GM19240 (cell line): Measurements from ENCODE around the gene MIA3.
"Not testable (repeated sequence)": the region's sequence is repeated elsewhere in the genome, so short reads cannot be mapped to it uniquely, and the experiment has no call there.

ENCODE experiments used
- DNase-seq: peaks from one replicate; pipeline ENCODE4 v3.0.0; 2011; ENCODE audit warnings: low spot score; ENCODE audit not compliant: insufficient read length

The MIA3 gene, protein sequence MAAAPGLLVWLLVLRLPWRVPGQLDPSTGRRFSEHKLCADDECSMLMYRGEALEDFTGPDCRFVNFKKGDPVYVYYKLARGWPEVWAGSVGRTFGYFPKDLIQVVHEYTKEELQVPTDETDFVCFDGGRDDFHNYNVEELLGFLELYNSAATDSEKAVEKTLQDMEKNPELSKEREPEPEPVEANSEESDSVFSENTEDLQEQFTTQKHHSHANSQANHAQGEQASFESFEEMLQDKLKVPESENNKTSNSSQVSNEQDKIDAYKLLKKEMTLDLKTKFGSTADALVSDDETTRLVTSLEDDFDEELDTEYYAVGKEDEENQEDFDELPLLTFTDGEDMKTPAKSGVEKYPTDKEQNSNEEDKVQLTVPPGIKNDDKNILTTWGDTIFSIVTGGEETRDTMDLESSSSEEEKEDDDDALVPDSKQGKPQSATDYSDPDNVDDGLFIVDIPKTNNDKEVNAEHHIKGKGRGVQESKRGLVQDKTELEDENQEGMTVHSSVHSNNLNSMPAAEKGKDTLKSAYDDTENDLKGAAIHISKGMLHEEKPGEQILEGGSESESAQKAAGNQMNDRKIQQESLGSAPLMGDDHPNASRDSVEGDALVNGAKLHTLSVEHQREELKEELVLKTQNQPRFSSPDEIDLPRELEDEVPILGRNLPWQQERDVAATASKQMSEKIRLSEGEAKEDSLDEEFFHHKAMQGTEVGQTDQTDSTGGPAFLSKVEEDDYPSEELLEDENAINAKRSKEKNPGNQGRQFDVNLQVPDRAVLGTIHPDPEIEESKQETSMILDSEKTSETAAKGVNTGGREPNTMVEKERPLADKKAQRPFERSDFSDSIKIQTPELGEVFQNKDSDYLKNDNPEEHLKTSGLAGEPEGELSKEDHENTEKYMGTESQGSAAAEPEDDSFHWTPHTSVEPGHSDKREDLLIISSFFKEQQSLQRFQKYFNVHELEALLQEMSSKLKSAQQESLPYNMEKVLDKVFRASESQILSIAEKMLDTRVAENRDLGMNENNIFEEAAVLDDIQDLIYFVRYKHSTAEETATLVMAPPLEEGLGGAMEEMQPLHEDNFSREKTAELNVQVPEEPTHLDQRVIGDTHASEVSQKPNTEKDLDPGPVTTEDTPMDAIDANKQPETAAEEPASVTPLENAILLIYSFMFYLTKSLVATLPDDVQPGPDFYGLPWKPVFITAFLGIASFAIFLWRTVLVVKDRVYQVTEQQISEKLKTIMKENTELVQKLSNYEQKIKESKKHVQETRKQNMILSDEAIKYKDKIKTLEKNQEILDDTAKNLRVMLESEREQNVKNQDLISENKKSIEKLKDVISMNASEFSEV (N-terminal part only)

DNA sequence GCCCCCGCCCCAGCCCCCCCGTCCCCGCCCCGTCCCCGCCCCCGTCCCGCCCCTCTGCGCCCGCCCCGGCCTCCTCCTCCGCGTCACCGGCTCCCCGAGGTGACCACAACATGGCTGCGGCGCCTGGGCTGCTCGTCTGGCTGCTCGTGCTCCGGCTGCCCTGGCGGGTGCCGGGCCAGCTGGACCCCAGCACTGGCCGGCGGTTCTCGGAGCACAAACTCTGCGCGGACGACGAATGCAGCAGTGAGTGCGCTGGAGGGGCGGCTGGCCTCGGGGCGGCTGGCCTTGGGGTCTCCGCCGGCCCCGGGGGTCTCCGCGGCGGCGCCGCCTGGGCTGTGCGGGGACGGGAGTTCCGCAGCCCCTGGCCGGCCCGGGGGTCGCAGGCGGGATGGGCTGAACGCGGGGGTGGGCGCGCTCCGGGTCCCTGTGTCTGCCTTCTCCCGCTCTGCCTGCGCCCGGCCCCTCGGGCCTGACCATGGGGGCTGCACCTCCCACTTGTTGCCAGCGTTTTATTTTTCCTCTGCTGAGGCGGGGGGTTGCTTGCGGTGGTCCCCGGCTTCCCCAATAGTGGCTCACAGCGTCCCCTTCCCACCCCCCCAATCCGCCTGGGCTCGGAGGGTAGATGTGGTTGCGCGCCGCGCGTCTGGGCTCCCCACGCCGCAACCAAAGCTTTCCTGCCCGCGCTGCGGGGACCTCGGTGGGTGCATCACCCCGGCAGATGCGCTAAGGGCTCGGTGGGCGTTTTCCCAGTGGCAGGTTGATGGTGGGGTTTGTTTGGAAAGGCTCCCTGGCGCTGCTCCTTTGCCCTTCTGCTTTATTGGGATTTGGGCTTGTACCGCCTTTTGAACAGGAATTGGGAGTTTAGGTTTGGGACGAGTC is at the start of gene MIA3:
Gene MIA3, plus strand, starts transcription at position 97 of the 879 bp plus-strand sequence. Its CDS starts 14 bp downstream, at position 111.
- DNase-seq = peak; percentile 67

DNA sequence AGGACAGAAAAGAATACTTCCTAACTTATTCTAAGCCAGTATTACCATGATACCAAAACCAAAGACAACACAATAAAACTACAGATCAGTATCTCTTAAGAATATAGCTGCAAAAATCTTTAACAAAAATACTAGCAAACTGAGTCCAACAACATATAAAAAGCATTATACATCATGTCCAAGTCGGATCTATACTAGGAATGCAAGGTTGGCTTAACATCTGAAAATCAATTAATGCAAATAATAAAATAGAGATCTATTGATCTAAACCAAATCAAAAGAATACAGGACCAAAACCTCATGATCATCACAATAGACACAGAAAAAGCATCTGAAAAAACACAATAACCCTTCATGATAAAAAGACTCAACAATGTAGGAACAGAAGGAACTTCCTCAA is 47.1 kb upstream of the MIA3 start:
- no peak for DNase-seq

DNA sequence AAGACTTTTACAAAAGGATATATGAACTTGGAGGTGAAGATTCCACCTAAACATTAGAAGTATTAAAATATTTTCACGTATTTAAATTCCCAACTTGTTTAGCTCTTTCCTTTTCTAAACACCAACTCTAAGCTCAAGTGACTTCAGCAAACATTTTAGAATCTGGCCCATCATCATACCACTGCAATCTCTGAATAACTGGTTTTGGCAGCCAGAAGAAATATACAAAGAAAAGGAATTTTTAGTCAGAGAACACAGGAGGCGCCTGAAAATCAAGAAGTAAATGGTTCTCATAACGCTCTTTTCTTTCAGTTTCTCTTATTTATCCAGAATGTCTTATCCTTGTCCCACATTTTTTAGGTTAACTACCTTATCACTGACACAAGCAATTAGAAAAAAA is 38.6 kb upstream of the MIA3 start:
- DNase-seq = no peak

DNA sequence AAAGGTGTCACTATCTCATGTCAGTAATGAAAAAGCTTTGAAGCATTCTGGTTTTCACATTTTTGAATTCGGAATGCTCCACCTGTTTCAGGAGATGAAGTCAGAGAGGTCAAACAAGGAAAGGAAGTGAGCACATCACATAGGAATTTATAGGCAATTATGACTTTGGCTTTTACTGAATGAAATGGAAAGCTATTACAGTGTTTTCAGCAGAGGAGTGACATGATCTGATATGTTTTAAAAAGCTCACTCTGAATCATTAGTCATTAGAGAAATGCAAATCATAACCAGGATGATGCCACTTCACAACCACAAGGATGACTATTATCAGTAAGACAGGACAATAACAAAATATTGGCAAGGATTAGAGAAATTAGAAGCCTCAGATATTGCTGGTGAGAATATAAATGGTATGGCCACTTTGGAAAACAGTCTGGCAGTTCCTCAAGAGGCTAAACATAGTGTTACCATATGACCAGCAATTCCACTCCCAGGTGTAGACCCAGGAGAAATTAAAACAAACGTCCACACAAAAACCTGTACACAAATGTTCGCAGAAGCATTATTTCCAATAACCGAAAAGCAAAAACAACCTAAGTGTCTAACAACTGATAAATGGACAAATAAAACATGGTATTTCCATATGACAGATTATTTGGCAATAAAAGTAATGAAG is 35.7 kb upstream of the MIA3 start:
- DNase-seq = no peak

DNA sequence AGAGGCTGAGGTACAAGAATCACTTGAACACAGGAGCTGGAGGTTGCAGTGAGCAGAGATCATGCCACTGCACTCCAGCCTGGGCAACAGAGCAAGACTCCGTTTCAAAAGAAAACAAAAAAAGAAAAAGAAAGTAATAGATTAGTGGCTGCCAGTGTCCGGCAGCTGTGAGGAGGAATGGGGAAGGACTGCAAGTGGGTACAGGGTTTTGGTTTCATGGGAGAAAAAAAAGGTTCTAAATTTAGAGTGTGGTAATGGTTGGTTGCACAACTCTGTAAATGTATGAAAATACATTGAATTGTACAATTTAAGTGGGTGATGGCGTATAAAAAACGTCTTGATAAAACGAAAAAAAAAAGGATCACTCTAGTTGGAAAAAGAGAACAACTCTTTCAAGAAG is 34.8 kb upstream of the MIA3 start:
- no peak for DNase-seq

DNA sequence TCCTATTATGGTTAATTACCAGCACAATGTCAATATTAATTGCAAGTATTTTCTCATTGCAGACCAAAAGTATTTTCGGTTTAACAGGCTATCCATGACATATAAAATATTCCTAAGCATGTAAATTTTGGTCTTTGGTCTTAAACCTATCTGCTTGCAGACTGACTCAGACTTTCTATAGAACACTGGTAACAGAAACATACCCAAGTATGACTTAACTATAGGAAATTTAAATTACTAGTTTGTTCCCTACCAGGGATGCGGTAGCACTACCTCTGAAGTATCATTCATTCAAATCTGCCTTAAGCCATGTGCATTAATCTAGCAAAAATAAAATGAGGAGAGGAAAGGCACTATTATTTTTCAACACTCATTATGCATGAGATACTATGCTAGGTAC is 31.1 kb upstream of the MIA3 start:
- DNase-seq = no peak

DNA sequence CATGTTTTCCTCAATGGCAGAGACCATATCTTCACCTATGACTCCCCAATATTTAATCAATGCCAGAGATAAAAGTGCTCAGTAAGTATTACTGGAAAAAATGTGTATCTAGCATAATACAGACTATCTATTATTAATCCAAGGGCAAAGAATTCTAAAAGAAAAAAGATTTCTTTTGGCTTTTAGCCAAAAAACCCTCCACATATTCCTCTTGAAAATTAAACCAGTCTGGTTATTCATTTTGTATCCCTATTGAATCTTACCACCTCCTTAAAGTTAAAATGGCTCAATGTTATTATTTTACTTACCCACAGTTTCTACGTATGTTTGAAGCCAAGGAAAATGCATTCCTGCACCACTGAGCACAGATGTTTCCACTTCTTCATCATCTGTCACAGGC is 29.8 kb upstream of the MIA3 start:
- DNase-seq = no peak

DNA sequence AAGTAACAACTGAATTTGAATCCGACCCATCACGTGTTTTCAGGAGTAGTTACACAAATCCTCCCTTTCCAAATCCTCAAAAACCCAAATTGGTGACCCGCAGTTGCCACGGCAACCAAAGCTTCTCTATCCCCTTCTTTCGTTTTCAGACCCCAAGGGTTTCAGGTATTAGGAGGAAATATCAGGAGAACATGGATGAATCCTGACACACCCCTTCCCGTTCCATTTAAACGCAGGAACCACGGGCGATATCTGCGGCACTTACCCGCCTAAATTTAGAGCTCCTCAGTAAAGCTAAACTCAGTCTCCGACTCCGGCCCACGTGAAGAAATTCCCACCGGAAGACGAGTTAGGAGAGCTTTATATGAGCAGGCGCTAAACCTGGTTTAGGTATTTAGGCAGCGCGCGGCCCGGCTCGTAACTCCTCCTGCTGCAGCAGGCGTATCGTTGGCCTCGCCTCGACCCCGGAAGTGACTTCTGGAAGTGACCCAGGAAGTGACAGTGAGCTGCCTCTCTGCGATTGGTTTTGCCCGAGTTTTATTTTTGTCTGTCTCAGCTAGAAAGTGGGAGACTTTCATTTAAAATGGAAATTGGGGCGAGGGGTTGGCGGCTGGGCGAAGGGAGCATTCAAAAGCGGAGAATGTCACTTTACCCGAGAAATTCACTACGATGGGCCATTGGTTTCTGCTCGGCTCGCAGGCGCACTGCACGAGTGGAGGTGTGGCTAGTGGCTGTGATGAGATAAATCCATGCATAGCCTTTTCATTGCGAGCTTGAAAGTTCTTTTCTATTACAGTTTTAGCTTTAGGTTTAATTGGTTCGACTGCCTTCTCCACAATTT is 28.2 kb upstream of the MIA3 start, which contains the start of gene TAF1A:
Gene TAF1A, minus strand, starts transcription at position 472 of the 841 bp plus-strand sequence.
- peak; percentile 62 for DNase-seq

DNA sequence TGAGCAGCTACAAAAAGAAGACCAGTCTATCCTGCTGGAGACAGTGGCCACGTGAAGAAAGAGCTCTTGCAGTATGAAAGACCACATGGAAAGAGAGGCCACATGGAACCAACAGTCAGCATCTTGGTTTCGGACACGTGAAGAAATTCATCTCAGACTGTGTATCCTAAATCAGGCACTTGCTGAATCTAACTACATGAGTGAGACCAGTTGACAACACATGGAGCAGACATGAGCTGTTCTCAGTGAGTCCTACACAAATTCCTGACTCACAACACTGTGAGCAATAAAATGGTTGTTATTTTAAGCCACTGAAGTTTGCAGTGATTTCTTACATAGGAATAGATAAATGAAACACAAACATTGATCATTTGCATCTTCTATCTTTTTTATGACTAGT is 25.7 kb upstream of the MIA3 start:
- DNase-seq = no peak

DNA sequence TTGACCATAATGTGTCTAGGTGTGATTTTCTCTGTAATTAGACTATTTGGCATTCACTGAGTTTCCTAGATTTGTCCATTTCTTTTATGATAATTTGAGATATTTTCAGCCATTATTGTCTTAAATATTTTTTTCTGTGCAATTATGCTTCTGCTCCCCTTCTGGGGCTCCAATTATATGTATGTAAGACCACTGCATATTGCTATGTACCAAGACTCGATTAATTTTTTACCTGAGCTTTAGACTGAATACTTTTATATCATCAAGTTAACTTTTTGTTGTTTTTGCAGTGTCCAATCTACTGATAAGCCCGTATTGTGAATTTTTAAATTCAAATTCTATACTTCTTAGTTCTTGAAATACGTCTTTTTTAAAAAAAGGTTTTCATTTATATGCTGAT is 23.1 kb upstream of the MIA3 start:
- no peak for DNase-seq

DNA sequence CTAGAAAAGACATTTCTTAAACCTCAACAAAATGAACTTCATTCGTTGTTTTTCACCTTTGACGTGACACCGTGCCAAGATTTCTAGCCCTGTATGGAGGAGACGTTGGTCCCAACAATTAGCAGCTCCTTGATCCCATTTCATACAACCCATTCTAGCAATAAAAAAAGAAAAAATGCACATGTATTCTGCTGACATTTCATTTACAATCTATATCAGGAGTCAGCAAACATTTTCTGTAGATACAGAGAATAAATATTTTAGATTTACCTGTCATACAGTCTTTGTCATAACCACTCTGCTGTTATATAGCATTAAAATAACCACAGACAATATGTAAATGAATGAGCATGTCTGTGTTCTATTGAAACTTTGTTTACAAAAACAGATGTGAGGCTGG is 21.2 kb upstream of the MIA3 start:
- DNase-seq = no peak

DNA sequence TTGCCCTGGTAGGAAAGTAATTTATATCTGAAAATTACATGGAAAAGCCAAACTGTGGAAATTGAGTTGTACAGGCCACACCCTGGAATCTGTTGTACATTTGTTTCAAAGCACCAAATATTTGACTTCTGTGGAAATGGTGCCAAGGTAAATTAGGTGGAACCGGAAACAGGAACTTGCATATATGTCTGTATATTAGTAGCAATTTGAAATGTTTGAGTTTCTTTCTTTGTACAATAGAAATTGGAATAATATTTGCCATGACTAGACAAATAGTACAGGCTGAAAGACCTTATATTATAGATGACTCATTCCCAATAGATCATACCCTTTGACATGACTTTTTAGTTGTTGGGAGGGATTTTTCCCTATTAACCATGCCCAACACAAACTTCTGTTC is 17.6 kb upstream of the MIA3 start:
- DNase-seq = no peak

DNA sequence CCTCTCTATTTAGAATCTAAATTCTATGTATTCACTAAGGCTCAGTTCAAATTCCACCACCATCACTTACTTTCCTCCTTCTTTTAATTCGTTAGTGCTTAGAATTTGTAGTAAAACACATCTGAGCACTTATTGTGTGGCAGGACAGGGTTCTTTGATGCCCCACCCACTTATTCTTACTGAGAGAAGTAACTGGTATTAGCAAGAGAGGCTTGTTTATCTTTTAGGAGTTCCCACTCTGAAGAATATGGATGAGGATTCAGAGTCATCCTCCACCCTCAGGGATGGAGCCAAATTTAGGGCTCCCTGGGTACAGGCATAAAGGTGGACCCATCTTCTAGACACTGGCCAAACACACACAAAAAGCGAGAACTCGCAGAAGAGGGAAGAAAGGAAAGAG is 16.6 kb upstream of the MIA3 start:
- DNase-seq = no peak

DNA sequence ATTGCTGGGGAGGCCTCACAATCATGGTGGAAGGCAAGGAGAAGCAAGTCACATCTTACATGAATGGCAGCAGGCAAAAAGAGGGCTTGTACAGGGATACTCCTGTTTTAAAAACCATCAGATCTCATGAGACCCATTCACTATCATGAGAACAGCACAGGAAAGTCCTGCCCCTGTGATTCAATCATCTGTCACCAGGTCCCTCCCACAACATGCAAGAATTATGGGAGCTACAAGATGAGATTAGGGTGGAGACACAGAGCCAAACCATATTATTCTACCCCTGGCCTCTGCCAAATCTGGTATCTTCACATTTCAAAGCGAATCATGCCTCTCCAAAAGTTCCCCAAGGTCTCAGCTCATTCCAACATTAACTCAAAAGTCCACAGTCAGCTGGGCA is 11.1 kb upstream of the MIA3 start:
- DNase-seq = no peak

DNA sequence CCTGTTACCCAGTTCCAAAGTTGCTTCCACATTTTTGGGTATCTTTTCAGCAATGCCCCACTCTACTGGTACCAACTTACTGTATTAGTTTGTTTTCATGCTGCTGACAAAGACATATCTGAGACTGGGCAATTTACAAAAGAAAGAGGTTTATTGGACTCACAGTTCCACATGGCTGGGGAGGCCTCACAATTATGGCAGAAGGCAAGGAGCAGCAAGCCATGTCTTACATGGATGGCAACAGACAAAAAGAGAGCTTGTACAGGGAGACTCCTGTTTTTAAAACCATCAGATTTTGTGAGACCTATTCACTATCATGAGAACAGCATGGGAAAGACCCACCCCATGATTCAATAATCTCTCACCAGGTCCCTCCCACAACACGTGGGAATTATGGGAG is 8.8 kb upstream of the MIA3 start:
- not testable (repeated sequence) for DNase-seq

DNA sequence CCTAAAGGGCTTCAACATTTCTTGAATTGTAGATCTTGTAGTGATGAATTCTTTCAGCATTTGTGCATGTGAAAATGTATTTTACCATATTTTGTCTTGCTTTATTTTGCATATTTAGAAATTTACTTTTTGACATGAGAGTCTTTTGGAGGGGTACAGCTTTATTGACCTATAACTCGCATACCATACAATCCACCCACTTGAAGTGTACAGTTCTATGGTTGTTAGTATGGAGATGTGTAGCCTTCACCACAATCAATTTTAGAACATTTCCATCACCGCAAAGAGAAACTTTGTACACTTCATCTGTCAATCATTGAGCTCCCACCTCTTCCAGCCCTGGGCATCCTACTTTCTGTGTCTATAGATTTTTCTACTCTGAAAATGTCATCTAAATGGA is 7.2 kb upstream of the MIA3 start:
- no peak for DNase-seq

DNA sequence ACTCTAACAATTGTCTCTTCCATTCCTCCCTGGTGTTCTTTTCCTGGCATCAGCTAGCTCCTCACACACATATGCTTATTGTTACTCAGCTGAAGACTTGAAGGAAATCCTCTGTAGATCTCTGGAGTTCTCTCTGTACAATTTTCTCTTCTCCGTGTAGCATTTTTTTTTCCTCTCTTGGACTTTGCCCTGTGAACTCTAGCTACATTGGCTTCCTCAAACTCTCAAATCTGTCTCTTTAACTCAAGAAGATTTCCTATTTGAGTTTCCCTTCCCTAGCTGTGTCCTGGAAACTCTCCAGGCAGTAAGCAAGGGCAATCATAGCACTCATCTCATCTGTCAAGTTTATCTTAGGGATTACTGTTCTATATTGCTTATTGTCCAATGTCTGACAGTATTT is 4.3 kb upstream of the MIA3 start:
- DNase-seq = no peak

DNA sequence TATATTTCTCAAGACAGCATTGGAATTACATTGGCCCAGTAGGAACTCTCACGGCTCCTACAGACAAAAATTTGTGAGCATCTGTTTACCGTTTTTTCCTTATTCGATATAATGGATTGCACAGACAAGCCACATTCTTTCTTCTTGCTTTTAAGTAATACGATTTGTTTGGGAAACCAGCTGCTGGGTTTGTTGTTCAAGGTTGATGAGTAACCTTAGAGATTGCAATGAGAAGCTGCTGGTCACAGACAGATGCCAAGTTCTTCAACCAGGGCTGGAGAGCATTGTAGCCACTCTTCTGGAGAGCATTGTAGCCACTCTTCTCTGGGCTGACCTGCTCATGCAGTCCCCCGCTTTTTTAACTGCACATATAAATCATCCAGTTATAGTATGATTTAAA is 1.4 kb upstream of the MIA3 start:
- no peak for DNase-seq

DNA sequence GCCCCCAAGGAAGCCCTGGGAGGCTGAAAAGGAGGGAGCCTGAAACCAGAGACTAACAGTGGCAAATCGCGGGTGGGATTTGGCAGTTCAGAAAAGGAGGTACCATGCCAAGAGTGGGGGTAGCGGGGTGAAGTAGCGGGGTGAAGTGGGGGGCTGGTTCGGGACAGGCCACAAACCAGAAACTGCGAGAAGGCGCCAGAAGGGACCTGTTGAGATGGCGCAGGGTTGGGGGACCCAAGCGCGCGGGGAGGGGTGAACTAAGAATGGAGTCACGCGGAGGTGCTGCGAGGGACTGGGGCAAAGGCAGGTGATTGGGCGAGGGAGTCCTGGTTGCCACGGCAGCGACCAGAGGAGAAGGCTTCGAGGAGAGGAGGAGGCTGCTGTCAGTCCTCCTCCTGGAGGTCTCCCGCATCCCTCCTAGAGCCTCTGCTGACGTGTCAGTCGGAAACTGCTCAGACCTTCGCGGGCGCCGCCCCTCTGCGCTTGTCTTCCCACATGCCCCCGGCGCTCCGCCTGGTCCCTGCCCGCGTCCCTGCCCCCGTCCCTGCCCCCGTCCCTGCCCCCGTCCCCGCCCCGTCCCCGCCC is 438 bp upstream of the MIA3 start:
- peak; percentile 69 for DNase-seq
